ENCODE results near the gene KIRREL3.

KIRREL3 gene

GRCh38 chr11:126840201-126840886 is 160.2 kb downstream of the KIRREL3 start:
- DNase-seq (ENCODE audit: insufficient read length, low spot score) (no peak), FAIRE-seq (no peak)
- TF ChIP-seq TAF1 (IDR thresholded peaks at IDR 0.05; ENCODE audit: low read depth, low read length) (no peak), SPI1 (IDR thresholded peaks at IDR 0.05; ENCODE audit: low read depth, low read length) (no peak), POLR2A (IDR thresholded peaks at IDR 0.05; ENCODE audit: low read depth, low read length) (no peak), PAX5 (IDR thresholded peaks at IDR 0.05; ENCODE audit: insufficient read depth, low read length, severe bottlenecking) (no peak), POU2F2 (IDR thresholded peaks at IDR 0.05; ENCODE audit: low read depth, low read length) (no peak), POLR2AphosphoS5 (IDR thresholded peaks at IDR 0.05; ENCODE audit: low read depth, low read length) (no peak)

- FAIRE-seq = no peak
- TF ChIP-seq POU2F2 (IDR thresholded peaks at IDR 0.05; ENCODE audit: low read depth, low read length) = no peak
- TF ChIP-seq POLR2A (IDR thresholded peaks at IDR 0.05; ENCODE audit: low read depth, low read length) = no peak
- no peak for TF ChIP-seq TAF1 (IDR thresholded peaks at IDR 0.05; ENCODE audit: low read depth, low read length)
- TF ChIP-seq PAX5 (IDR thresholded peaks at IDR 0.05; ENCODE audit: insufficient read depth, low read length, severe bottlenecking) = no peak
- no peak for TF ChIP-seq SPI1 (IDR thresholded peaks at IDR 0.05; ENCODE audit: low read depth, low read length)
- TF ChIP-seq POLR2AphosphoS5 (IDR thresholded peaks at IDR 0.05; ENCODE audit: low read depth, low read length) = no peak
- DNase-seq (ENCODE audit: insufficient read length, low spot score) = no peak
Measured at GRCh38 chr11:126839496-126839895, 161.1 kb downstream of the KIRREL3 start.

GRCh38 chr11:126838779-126839178 is 161.8 kb downstream of the KIRREL3 start:
- TF ChIP-seq POLR2AphosphoS5 (IDR thresholded peaks at IDR 0.05; ENCODE audit: low read depth, low read length) (no peak), POLR2A (IDR thresholded peaks at IDR 0.05; ENCODE audit: low read depth, low read length) (no peak), TAF1 (IDR thresholded peaks at IDR 0.05; ENCODE audit: low read depth, low read length) (no peak), PAX5 (IDR thresholded peaks at IDR 0.05; ENCODE audit: insufficient read depth, low read length, severe bottlenecking) (no peak), SPI1 (IDR thresholded peaks at IDR 0.05; ENCODE audit: low read depth, low read length) (no peak), POU2F2 (IDR thresholded peaks at IDR 0.05; ENCODE audit: low read depth, low read length) (no peak)
- DNase-seq (ENCODE audit: insufficient read length, low spot score) = no peak
- FAIRE-seq = no peak

- DNase-seq (ENCODE audit: insufficient read length, low spot score) (no peak), FAIRE-seq (no peak)
- no peak for TF ChIP-seq POU2F2 (IDR thresholded peaks at IDR 0.05; ENCODE audit: low read depth, low read length)
- TF ChIP-seq POLR2A (IDR thresholded peaks at IDR 0.05; ENCODE audit: low read depth, low read length) = no peak
Measured at GRCh38 chr11:126837581-126837980, 163.0 kb downstream of the KIRREL3 start.

GRCh38 chr11:126834573-126834972 is 166.0 kb downstream of the KIRREL3 start:
- DNase-seq (ENCODE audit: insufficient read length, low spot score) (no peak), FAIRE-seq (no peak)
- TF ChIP-seq PAX5 (IDR thresholded peaks at IDR 0.05; ENCODE audit: insufficient read depth, low read length, severe bottlenecking) = no peak
- no peak for TF ChIP-seq SPI1 (IDR thresholded peaks at IDR 0.05; ENCODE audit: low read depth, low read length)
- no peak for TF ChIP-seq POLR2A (IDR thresholded peaks at IDR 0.05; ENCODE audit: low read depth, low read length)
- TF ChIP-seq POLR2AphosphoS5 (IDR thresholded peaks at IDR 0.05; ENCODE audit: low read depth, low read length) = no peak
- no peak for TF ChIP-seq POU2F2 (IDR thresholded peaks at IDR 0.05; ENCODE audit: low read depth, low read length)
- TF ChIP-seq TAF1 (IDR thresholded peaks at IDR 0.05; ENCODE audit: low read depth, low read length) = no peak

- DNase-seq (ENCODE audit: insufficient read length, low spot score) (no peak), FAIRE-seq (no peak)
- TF ChIP-seq TAF1 (IDR thresholded peaks at IDR 0.05; ENCODE audit: low read depth, low read length) = no peak
- TF ChIP-seq POU2F2 (IDR thresholded peaks at IDR 0.05; ENCODE audit: low read depth, low read length) = no peak
- no peak for TF ChIP-seq PAX5 (IDR thresholded peaks at IDR 0.05; ENCODE audit: insufficient read depth, low read length, severe bottlenecking)
- no peak for TF ChIP-seq POLR2AphosphoS5 (IDR thresholded peaks at IDR 0.05; ENCODE audit: low read depth, low read length)
- TF ChIP-seq POLR2A (IDR thresholded peaks at IDR 0.05; ENCODE audit: low read depth, low read length) = no peak
- TF ChIP-seq SPI1 (IDR thresholded peaks at IDR 0.05; ENCODE audit: low read depth, low read length) = no peak
Measured at GRCh38 chr11:126834149-126834548, 166.4 kb downstream of the KIRREL3 start.

- no peak for DNase-seq (ENCODE audit: insufficient read length, low spot score)
- TF ChIP-seq POU2F2 (IDR thresholded peaks at IDR 0.05; ENCODE audit: low read depth, low read length) (no peak), PAX5 (IDR thresholded peaks at IDR 0.05; ENCODE audit: insufficient read depth, low read length, severe bottlenecking) (no peak), POLR2AphosphoS5 (IDR thresholded peaks at IDR 0.05; ENCODE audit: low read depth, low read length) (no peak), POLR2A (IDR thresholded peaks at IDR 0.05; ENCODE audit: low read depth, low read length) (no peak), SPI1 (IDR thresholded peaks at IDR 0.05; ENCODE audit: low read depth, low read length) (no peak), TAF1 (IDR thresholded peaks at IDR 0.05; ENCODE audit: low read depth, low read length) (no peak)
- no peak for FAIRE-seq
Measured at GRCh38 chr11:126833065-126833464, 167.5 kb downstream of the KIRREL3 start.

- FAIRE-seq = no peak
- DNase-seq (ENCODE audit: insufficient read length, low spot score) = no peak
- TF ChIP-seq POLR2A (IDR thresholded peaks at IDR 0.05; ENCODE audit: low read depth, low read length) (no peak), TAF1 (IDR thresholded peaks at IDR 0.05; ENCODE audit: low read depth, low read length) (no peak), SPI1 (IDR thresholded peaks at IDR 0.05; ENCODE audit: low read depth, low read length) (no peak), PAX5 (IDR thresholded peaks at IDR 0.05; ENCODE audit: insufficient read depth, low read length, severe bottlenecking) (no peak), POU2F2 (IDR thresholded peaks at IDR 0.05; ENCODE audit: low read depth, low read length) (no peak), POLR2AphosphoS5 (IDR thresholded peaks at IDR 0.05; ENCODE audit: low read depth, low read length) (no peak)
Measured at GRCh38 chr11:126832387-126832786, 168.2 kb downstream of the KIRREL3 start.

GRCh38 chr11:126830216-126830806 is 170.3 kb downstream of the KIRREL3 start:
- no peak for TF ChIP-seq SPI1 (IDR thresholded peaks at IDR 0.05; ENCODE audit: low read depth, low read length)
- TF ChIP-seq POLR2AphosphoS5 (IDR thresholded peaks at IDR 0.05; ENCODE audit: low read depth, low read length) = no peak
- TF ChIP-seq TAF1 (IDR thresholded peaks at IDR 0.05; ENCODE audit: low read depth, low read length) = no peak
- TF ChIP-seq PAX5 (IDR thresholded peaks at IDR 0.05; ENCODE audit: insufficient read depth, low read length, severe bottlenecking) = no peak
- no peak for TF ChIP-seq POU2F2 (IDR thresholded peaks at IDR 0.05; ENCODE audit: low read depth, low read length)
- TF ChIP-seq POLR2A (IDR thresholded peaks at IDR 0.05; ENCODE audit: low read depth, low read length) = no peak
- DNase-seq (ENCODE audit: insufficient read length, low spot score) (no peak), FAIRE-seq (no peak)
